NCI-H345 treated with DMSO at 0.1 percent for 48 hours (cell line): ENCODE measurements around the gene ZNF281.
"Not testable (repeated sequence)": the region's sequence is repeated elsewhere in the genome, so short reads cannot be mapped to it uniquely, and the experiment has no call there.

Experiments used
- DNase-seq: peaks from one replicate; lab custom pipeline; 2025; ENCODE audit not compliant: unreplicated experiment; lab: John Stamatoyannopoulos, UW

ZNF281 gene

GRCh38 chr1:200409761-200410565 lies at the start of gene ZNF281:
TSS of gene ZNF281 (minus strand) at chr1:200410036. CDS start at chr1:200409705, 331 bp downstream.
- DNase-seq: peak; percentile 96

GRCh38 chr1:200458780-200459179 lies 48.9 kb upstream of the ZNF281 start:
- DNase-seq: no peak

- no peak for DNase-seq
Observed at GRCh38 chr1:200457810-200458209, 48.0 kb upstream of the ZNF281 start.

- DNase-seq: no peak
Observed at GRCh38 chr1:200454425-200454824, 44.6 kb upstream of the ZNF281 start.

GRCh38 chr1:200453553-200453905 lies 43.7 kb upstream of the ZNF281 start:
- DNase-seq: no peak

- DNase-seq: no peak
Observed at GRCh38 chr1:200452850-200453552, 43.2 kb upstream of the ZNF281 start.

GRCh38 chr1:200448034-200448762 lies 38.4 kb upstream of the ZNF281 start:
- no peak for DNase-seq

GRCh38 chr1:200445213-200445612 lies 35.4 kb upstream of the ZNF281 start:
- no peak for DNase-seq

- no peak for DNase-seq
Observed at GRCh38 chr1:200444478-200444877, 34.6 kb upstream of the ZNF281 start.

GRCh38 chr1:200443860-200444259 lies 34.0 kb upstream of the ZNF281 start:
- DNase-seq: no peak

GRCh38 chr1:200442537-200443156 lies 32.8 kb upstream of the ZNF281 start:
- no peak for DNase-seq

- no peak for DNase-seq
Observed at GRCh38 chr1:200442023-200442422, 32.2 kb upstream of the ZNF281 start.

- DNase-seq: no peak
Observed at GRCh38 chr1:200438911-200439310, 29.1 kb upstream of the ZNF281 start.

- DNase-seq: not testable (repeated sequence)
Observed at GRCh38 chr1:200438413-200438812, 28.6 kb upstream of the ZNF281 start.

- DNase-seq: no peak
Observed at GRCh38 chr1:200437556-200438203, 27.8 kb upstream of the ZNF281 start.

- no peak for DNase-seq
Observed at GRCh38 chr1:200437088-200437487, 27.3 kb upstream of the ZNF281 start.

- DNase-seq: no peak
Observed at GRCh38 chr1:200436436-200436835, 26.6 kb upstream of the ZNF281 start.

- DNase-seq: no peak
Observed at GRCh38 chr1:200435200-200435780, 25.5 kb upstream of the ZNF281 start.

- DNase-seq: no peak
Observed at GRCh38 chr1:200433586-200433985, 23.8 kb upstream of the ZNF281 start.

- no peak for DNase-seq
Observed at GRCh38 chr1:200432586-200432985, 22.8 kb upstream of the ZNF281 start.
